ENCODE data around the gene OASL.

OASL gene

GRCh38 chr12:120988658-120989057 is 50.4 kb downstream of the OASL start:
- no peak for DNase-seq

DNA sequence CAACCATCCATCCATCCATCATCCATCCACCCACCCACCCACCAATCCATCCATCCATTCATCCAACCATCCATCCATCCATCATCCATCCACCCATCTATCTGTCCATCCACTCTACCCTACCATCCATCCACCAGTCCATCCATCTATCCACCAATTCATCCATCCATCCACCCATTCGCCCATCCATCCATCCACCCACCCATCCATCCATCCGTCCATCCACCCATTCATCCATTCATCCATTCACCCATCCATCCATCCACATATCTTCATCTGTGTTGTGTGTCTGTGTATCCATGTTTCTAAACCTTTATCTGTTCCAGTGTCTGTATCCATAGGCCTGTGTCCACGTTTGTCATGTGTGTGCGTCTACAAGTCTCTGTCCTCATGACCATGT is 50.8 kb downstream of the OASL start:
- no peak for DNase-seq

DNA sequence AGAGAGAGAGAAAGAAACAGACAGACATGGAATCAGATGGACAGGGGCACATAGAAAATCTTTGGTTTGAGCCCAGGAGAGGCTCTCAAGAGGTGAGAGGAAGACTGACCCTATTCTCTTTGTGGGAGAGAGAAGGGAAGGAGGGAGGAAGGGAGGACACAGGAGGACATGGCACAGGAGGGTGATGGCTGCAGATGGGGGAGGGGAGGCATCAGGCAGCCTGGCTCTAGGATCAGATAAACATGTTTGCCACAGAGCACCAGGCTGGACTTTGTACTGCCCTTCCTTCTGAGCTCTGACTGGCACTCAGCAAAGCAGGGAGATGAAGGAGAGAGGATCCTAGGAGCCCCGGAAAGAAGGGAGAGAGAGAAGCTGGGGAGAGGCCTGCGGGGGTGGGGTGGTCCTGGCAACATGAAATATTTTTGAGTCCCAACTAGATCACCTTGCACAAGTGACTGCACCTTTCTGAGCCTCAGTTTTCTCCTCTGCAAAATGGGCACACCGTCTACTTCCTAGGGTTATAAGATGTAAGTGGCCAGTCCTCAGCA is 54.6 kb downstream of the OASL start:
- no peak for DNase-seq

DNA sequence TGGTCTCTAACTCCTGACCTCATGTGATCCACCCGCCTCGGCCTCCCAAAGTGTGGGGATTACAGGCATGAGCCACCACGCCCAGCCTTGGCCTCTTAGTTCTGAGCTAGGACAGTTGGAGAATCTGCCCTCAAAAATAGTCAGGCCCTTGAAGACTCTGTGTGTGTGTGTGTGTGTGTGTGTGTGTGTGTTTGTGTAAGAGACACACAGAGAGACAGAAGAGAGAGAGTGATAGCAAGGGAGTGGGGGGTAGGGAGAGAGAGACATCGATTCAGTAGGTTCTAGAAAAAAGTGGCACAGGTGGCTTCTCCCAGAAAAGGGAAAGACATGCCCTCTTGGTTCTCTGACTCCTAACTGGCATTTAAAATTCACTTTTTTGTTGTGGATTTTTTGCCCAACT is 55.3 kb downstream of the OASL start:
- DNase-seq: no peak

DNA sequence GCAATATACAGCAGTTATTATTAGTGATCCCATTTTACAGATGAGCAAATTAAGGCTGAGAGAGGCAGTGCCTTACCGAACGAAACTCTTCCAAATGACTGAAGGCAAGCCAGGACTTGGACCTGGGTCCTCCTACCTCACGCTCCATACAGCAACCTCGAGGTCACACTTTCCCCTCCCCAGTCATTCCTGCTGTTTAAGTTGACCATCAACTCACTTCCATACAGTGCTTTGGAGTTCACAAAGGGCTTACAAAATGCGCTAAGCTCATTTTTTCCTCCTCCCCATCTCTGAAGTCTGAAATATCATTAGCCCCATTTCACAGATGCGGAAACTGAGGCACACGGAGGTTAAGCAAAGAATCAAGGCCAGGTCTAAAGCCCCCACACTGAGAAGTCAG is 56.4 kb downstream of the OASL start:
- no peak for DNase-seq

DNA sequence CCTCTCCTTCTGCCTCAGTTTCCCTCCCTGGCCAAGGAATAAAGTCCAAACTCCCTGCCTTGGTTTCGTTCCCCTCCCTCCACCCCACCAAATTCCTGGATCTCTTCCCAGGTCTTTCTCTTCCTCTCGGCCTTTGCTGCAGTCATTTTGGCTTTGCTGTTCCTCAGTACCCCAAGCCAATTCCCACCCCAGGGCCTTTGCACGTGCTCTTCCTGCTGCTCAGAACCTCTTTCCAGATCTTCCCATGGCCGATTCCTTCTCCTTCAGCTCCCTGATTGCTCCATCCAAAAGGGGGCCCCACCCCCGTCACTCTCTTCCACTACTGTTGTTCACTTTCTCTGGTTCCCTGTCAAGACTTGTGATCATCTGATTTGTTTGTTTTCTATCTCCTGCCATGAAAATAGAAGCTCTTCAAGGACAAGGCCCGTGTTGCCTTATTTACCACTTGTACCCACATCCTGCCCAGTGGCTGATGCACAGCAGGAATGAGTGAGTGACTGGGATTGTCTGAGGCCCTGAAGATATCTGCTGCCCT is 57.6 kb downstream of the OASL start:
- no peak for DNase-seq

- DNase-seq: no peak
Measured at GRCh38 chr12:120980800-120981368, 58.2 kb downstream of the OASL start.

- DNase-seq: no peak
Measured at GRCh38 chr12:120979862-120980696, 59.0 kb downstream of the OASL start.

- DNase-seq: no peak
Measured at GRCh38 chr12:120979220-120979861, 59.7 kb downstream of the OASL start.

- DNase-seq: no peak
Measured at GRCh38 chr12:120978296-120979219, 60.5 kb downstream of the OASL start, which contains the start of gene HNF1A. Gene HNF1A (plus strand): TSS chr12:120978543. CDS start chr12:120978769, 226 bp downstream.

GRCh38 chr12:120977531-120978295 is 61.3 kb downstream of the OASL start:
- no peak for DNase-seq

DNA sequence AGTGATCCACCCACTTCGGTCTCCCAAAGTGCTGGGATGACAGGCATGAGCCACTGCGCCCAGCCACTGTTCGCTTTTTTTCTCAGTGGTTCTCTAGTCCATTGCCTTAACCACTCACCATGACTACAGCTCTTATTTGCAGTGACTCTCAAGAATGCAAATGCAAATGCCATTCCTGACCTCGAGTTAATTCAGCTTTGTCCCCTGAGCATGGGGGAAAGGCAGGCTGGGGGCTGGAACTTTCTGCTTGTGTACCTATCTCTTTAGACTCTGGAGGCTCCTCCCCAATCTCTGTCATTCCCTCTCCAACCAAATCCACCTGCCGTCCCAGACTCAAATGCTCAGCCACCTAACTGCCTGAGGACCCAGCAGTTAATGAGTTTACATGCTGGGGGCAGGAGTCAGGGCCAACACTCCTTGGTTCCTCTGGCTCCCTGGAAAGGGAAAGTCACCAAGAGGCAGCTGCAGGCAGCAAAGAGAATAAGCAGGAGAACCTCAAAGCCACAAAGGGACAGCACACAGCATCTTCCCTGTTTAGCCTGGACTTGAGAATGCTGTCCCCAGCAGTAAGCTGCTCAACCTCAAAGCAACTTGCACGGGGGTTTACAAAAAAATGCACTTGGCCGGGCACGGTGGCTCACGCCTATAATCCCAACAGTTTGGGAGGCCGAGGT is 66.0 kb downstream of the OASL start:
- DNase-seq: no peak

GRCh38 chr12:120971299-120972180 is 67.5 kb downstream of the OASL start:
- peak; percentile 58 for DNase-seq

DNA sequence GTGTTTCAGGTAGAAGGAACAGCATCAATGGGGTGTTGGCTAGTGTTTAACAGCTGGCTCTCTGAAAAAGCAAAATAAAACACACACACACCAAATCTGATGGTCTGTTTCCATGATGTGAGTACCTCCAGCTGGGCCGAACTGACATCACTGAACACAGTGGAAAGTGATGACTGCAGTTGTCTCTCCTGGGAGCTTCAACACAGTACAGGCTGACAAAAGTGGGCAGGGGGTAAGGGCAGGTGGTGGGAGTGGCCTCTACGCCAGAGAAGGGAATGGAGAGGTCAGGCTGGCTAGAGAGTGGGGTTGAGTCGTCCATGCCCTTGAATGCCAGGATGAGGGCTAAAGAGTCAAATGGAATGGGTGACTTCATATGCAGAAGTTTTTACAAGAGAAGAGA is 68.7 kb downstream of the OASL start:
- no peak for DNase-seq
